ENCODE data around the gene NUMA1.
A peak's percentile ranks its signal among the peaks of the same experiment; 100 is the strongest.

Gene NUMA1

DNA sequence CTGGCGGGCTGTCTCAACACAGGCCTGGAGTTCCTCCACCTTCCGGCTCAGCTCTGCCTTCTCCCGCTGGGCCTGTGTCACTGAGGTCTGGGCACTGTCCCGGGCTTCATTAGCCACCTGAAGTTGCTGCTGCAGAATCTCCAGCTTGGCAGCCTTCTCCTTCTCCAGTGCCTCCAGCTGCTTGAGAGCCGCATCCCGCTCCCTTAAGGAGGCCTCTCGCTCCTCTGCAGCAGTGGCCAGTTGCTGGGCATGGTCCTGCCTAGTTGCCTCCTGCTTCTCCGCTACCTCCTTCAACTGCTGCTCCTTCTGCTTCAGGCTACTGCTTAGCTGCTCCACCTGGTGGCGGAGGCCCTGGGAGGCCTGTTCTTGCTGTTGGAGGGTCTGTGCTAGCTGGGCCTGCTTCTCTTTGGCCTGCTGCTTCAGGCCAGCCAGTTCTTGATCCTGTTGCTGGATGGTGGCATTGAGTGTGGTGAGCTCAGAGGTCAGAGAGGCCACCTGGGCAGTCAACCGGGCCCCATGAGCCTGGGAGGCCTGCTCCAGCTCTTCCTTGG is 64.8 kb downstream of the NUMA1 start:
- Histone ChIP-seq H3K36me3 (ENCODE audit: control insufficient read depth, insufficient read depth, low read length) (no peaks in the 10 kb centered on the region), H3K9ac (no peak overlapping the region), H3K9me3 (ENCODE audit: control insufficient read depth, low read length) (no peaks in the 10 kb centered on the region), H3K27ac (peak overlapping the region; percentile 82), H3K4me3 (ENCODE audit: low read depth, low read length) (no peak overlapping the region), H3K27me3 (ENCODE audit: control insufficient read depth, insufficient read depth, low read length) (no peaks in the 10 kb centered on the region), H3K79me2 (peaks cover 8% of the 10 kb centered on the region), H2AFZ (no peak overlapping the region), H3K4me2 (ENCODE audit: low read length) (no peak overlapping the region), H3K4me1 (peaks cover 37% of the 10 kb centered on the region)
- TF ChIP-seq CTCF (IDR thresholded peaks at IDR 0.05): peak; percentile 36

DNA sequence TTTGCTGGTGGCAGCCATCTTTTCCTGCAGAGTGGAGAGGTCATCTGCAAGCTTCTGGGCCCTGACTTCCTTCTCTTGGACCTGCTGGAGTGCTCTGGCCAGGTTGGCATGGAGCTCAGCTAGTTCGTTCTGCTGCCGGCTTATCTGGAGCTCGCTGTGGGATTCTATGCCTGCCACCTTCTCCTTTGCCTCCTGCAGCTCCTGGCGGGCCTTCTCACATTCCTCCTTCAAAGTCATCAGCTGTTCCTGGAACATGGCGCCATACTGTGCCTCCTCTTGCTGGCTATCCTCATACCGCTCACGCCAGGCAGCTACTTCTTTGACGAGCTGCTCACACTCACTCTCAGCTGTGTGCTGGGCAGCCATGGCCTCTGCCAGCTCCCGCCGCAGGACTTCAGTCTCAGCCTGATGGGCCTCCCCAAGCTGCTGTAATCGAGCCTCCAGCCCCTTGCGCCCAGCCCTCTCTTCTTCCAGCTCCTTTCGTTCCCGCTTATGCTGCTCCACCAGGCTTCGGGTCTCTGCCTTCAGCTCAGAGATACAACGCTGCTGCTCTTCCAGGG is 65.5 kb downstream of the NUMA1 start:
- Histone ChIP-seq H3K4me3 (ENCODE audit: low read depth, low read length) (no peak overlapping the region), H3K79me2 (peaks cover 6% of the 10 kb centered on the region), H3K36me3 (ENCODE audit: control insufficient read depth, insufficient read depth, low read length) (no peaks in the 10 kb centered on the region), H3K27me3 (ENCODE audit: control insufficient read depth, insufficient read depth, low read length) (no peaks in the 10 kb centered on the region), H3K27ac (peak overlapping the region; percentile 82), H3K4me2 (ENCODE audit: low read length) (peak overlapping the region; percentile 22), H3K9me3 (ENCODE audit: control insufficient read depth, low read length) (no peaks in the 10 kb centered on the region), H3K4me1 (peaks cover 37% of the 10 kb centered on the region), H3K9ac (no peak overlapping the region), H2AFZ (no peak overlapping the region)
- TF ChIP-seq CTCF (IDR thresholded peaks at IDR 0.05): no peak

GRCh38 chr11:72013765-72014711 is 66.3 kb downstream of the NUMA1 start:
- Histone ChIP-seq H3K4me3 (ENCODE audit: low read depth, low read length) (no peak overlapping the region), H3K79me2 (peaks cover 6% of the 10 kb centered on the region), H3K9ac (no peak overlapping the region), H2AFZ (no peak overlapping the region), H3K4me2 (ENCODE audit: low read length) (peak overlapping the region; percentile 26), H3K36me3 (ENCODE audit: control insufficient read depth, insufficient read depth, low read length) (no peaks in the 10 kb centered on the region), H3K27me3 (ENCODE audit: control insufficient read depth, insufficient read depth, low read length) (no peaks in the 10 kb centered on the region), H3K4me1 (peaks cover 37% of the 10 kb centered on the region), H3K27ac (peak overlapping the region; percentile 82), H3K9me3 (ENCODE audit: control insufficient read depth, low read length) (no peaks in the 10 kb centered on the region)
- no peak for TF ChIP-seq CTCF (IDR thresholded peaks at IDR 0.05)

- Histone ChIP-seq H3K9ac (no peak overlapping the region), H3K4me1 (peaks cover 37% of the 10 kb centered on the region), H3K27me3 (ENCODE audit: control insufficient read depth, insufficient read depth, low read length) (no peaks in the 10 kb centered on the region), H3K79me2 (peaks cover 6% of the 10 kb centered on the region), H3K4me3 (ENCODE audit: low read depth, low read length) (no peak overlapping the region), H2AFZ (no peak overlapping the region), H3K27ac (peak overlapping the region; percentile 82), H3K9me3 (ENCODE audit: control insufficient read depth, low read length) (no peaks in the 10 kb centered on the region), H3K36me3 (ENCODE audit: control insufficient read depth, insufficient read depth, low read length) (no peaks in the 10 kb centered on the region), H3K4me2 (ENCODE audit: low read length) (no peak overlapping the region)
- TF ChIP-seq CTCF (IDR thresholded peaks at IDR 0.05): no peak
These were observed 67.2 kb downstream of the NUMA1 start for GRCh38 chr11:72012897-72013721.

All from parathyroid adenoma (tissue), 2 donors.